ENCODE data around the gene SSC5D.

The SSC5D gene

DNA sequence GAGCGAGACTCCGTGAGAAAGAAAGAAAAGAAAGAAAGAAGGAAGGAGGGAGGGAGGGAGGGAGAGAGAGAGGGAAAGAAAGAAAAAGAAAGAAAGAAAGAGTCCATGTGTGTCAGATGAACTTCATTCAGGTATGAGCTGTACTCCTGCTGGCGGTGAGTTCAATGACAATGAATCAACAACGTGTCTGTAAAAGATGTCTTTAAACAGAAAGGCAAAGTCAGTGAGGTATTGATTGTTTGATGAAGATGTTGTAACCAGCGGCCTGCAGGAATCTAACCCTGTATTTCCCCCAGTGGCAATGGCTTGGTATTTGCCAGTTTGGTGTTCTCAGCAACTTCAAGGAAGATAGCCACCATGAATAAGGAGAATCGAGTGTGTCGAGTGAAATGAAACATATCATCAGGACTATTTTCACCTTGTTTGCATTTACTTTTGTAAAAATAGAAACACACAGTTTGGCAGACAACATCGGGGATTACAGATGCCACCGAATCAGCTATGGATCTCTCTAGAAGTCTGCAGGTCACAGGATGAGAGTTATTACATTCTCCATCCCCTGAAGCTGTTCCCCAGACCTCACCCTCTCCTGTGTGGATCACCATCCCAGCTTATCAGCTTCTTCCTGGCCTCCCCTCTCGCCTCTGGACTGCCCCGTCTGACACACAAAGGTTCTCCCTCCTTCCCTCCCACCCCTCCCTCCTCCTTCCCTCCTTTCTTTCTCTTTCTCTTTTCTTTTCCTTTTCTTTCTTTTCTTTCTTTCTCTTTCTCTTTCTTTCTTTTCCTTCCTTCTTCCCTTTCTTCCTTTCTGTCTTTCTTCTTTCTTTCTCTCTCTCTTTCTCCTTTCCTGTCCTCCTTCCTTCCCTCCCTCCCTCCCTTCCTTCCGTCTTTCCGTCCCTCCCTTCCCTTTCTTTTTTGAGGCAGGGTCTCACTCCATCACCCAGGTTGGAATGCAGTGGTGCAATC, 65.3 kb downstream of the SSC5D start:
- Mint-ChIP-seq H3K27ac (peak overlapping the region; percentile 15), H3K27me3 (ENCODE audit: low read depth, poor library complexity) (peaks cover 36% of the 10 kb centered on the region), H3K4me3 (no peak overlapping the region)

DNA sequence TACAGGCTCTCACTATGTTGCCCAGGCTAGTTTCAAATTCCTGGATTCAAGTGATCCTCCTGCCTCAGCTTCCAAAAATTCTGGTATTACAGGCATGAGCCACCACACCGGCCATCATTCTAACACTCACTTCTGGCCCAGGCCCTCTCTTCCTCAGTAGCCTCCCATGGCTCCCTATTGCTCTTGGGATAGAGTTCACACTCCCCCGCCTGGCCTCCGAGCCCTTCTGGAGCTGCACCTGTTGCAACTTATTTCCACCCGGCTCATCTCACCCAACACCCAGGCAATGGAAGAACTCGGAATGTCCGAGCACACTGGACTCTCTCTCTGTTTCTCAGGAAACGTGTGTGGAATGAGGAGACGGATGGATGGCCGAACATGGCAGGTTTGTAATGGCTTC, 66.1 kb downstream of the SSC5D start:
- H3K27me3 Mint-ChIP-seq (ENCODE audit: low read depth, poor library complexity): peaks cover 39% of the 10 kb centered on the region
- H3K9me3 Mint-ChIP-seq: no peaks in the 10 kb centered on the region
- no peak overlapping the region for H3K27ac Mint-ChIP-seq
- TF ChIP-seq, protein P1, sequence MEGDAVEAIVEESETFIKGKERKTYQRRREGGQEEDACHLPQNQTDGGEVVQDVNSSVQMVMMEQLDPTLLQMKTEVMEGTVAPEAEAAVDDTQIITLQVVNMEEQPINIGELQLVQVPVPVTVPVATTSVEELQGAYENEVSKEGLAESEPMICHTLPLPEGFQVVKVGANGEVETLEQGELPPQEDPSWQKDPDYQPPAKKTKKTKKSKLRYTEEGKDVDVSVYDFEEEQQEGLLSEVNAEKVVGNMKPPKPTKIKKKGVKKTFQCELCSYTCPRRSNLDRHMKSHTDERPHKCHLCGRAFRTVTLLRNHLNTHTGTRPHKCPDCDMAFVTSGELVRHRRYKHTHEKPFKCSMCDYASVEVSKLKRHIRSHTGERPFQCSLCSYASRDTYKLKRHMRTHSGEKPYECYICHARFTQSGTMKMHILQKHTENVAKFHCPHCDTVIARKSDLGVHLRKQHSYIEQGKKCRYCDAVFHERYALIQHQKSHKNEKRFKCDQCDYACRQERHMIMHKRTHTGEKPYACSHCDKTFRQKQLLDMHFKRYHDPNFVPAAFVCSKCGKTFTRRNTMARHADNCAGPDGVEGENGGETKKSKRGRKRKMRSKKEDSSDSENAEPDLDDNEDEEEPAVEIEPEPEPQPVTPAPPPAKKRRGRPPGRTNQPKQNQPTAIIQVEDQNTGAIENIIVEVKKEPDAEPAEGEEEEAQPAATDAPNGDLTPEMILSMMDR (IDR thresholded peaks at IDR 0.05): no peak
- peaks cover 75% of the 10 kb centered on the region for H3K4me1 Mint-ChIP-seq
- H3K4me3 Mint-ChIP-seq: no peak overlapping the region
- no peaks in the 10 kb centered on the region for H3K36me3 Mint-ChIP-seq (ENCODE audit: low read depth)
- DNase-seq: no peak

More for the DNA sequence above, 65.3 kb downstream of the SSC5D start:
- TF ChIP-seq, protein P1 (IDR thresholded peaks at IDR 0.05): no peak
- H3K36me3 Mint-ChIP-seq (ENCODE audit: low read depth): no peaks in the 10 kb centered on the region
- peaks cover 77% of the 10 kb centered on the region for H3K4me1 Mint-ChIP-seq
- H3K9me3 Mint-ChIP-seq: no peaks in the 10 kb centered on the region
- DNase-seq: no peak

DNA sequence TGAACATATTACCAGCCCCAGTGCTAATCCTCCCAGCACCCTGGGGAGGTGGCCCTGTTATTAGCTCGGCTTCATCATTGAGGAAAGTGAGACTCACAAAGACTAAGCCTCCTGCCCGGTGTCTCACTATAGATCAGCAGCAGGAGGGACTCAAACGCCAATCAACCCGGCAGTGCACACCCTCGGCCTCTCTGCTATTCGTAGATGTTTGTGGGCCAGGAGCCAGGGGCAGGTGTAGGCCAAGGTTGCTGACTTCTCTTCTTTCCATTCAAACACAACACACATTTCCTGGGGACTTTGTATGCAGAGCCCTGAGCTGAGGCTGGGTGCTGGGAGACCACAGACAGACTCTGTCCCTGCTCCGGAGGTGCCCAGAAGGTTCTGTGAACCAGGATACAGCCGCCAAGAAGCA, 66.5 kb downstream of the SSC5D start:
- Mint-ChIP-seq H3K4me1 (peaks cover 74% of the 10 kb centered on the region), H3K27me3 (ENCODE audit: low read depth, poor library complexity) (peaks cover 41% of the 10 kb centered on the region), H3K27ac (no peak overlapping the region), H3K9me3 (no peaks in the 10 kb centered on the region), H3K4me3 (peak overlapping the region; percentile 12), H3K36me3 (ENCODE audit: low read depth) (no peaks in the 10 kb centered on the region)
- DNase-seq: no peak
- TF ChIP-seq, protein P1 (IDR thresholded peaks at IDR 0.05): no peak

DNA sequence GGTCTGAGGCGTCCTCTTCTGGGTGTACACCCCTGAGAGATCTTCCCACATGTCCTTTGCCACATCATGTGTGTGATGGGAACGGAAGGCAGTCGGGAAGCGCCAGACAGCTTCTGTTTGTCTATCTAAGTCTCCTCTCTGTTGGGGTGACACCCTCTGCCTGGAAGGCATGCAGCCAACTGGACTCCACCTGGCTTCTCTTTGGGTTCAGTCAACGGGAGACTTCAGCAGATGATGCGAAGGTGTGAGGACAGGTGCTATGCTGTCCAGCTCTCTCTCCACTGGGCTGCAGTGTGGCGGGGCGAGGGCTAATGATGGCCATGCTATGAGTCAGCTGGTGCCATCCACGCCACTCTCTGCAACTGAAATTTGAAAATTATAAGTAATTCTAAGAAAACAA, 71.4 kb downstream of the SSC5D start:
- TF ChIP-seq, protein P1 (IDR thresholded peaks at IDR 0.05): no peak
- H3K27ac Mint-ChIP-seq: no peak overlapping the region
- DNase-seq: no peak
- H3K4me1 Mint-ChIP-seq: peaks cover 51% of the 10 kb centered on the region
- H3K9me3 Mint-ChIP-seq: no peaks in the 10 kb centered on the region
- H3K4me3 Mint-ChIP-seq: no peak overlapping the region
- peaks cover 25% of the 10 kb centered on the region for H3K27me3 Mint-ChIP-seq (ENCODE audit: low read depth, poor library complexity)
- H3K36me3 Mint-ChIP-seq (ENCODE audit: low read depth): no peaks in the 10 kb centered on the region

DNA sequence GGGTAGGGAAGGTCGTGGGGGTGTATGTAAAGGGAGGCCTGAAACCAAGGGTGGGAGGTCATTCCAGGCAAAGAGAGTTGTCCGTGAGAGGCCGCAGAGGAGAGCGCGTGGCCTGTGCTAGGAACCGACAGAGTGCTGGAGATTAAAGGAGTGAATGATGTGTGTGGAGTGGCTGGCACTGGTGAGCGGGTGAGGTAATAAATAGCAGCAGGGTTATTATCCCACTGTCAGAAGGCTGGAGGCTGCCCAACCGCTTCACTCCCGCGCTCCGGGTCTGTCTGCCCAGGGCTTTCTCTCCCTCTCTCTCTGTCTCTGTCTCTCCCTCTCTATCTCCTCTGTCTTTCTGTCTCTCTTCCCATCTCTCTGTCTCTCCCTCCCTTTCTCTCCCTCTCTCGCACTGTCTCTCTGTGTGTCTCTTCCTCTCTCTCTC, 75.0 kb downstream of the SSC5D start:
- no peak for DNase-seq
- H3K9me3 Mint-ChIP-seq: no peaks in the 10 kb centered on the region
- H3K27me3 Mint-ChIP-seq (ENCODE audit: low read depth, poor library complexity): peaks cover 23% of the 10 kb centered on the region
- H3K36me3 Mint-ChIP-seq (ENCODE audit: low read depth): no peaks in the 10 kb centered on the region
- peak overlapping the region; percentile 96 for H3K27ac Mint-ChIP-seq
- H3K4me3 Mint-ChIP-seq: peak overlapping the region; percentile 70
- peaks cover 41% of the 10 kb centered on the region for H3K4me1 Mint-ChIP-seq
- TF ChIP-seq, protein P1 (IDR thresholded peaks at IDR 0.05): no peak

Measured in nephron progenitor cell (in vitro differentiated cells).